A673 (cell line): ENCODE data around the gene RNF220. TPM values are rescaled to one million over a fixed set of nuclear protein-coding genes. Genes with fewer than 3 reads are reported as not detected.

ENCODE experiments used
- BruUV-seq: library from RNA; stranded (reverse); fragments of 400-500 nt; replicated peaks from 2 replicates; lab custom pipeline; 2021; lab: Mats Ljungman, UMichigan
- CTCF ChIA-PET: fragments of 300-600 bp; sonication (Branson Sonifier 250); formaldehyde crosslinking; loops from one replicate; lab custom pipeline; 2022; ENCODE audit warnings: antibody characterized with exemption; lab: Charles Lee
- POLR2A ChIA-PET: fragments of 300-600 bp; sonication (Branson Sonifier 250); formaldehyde crosslinking; loops from one replicate; lab custom pipeline; 2022; ENCODE audit warnings: antibody characterized with exemption; ENCODE audit not compliant: low non-redundant PET; lab: Charles Lee
- DNase-seq: peaks from one replicate; pipeline ENCODE4 v3.0.0-alpha.2; 2015; ENCODE audit warnings: low spot score
- H3K27ac ChIP-seq: fragments of 200-600 bp; sonication (generic); 2 replicates; pipeline ENCODE4 v1.5.1; 2016; ENCODE audit warnings: mixed run types, low read depth, mild to moderate bottlenecking, mixed read lengths, antibody characterized with exemption, low read length; ENCODE audit not compliant: poor library complexity, severe bottlenecking
- H3K27me3 ChIP-seq: fragments of 200-600 bp; sonication (generic); replicated peaks from 2 replicates; pipeline ENCODE4 v1.6.1; 2017; ENCODE audit warnings: mixed run types, low read depth, mild to moderate bottlenecking, mixed read lengths, antibody characterized with exemption, low read length; ENCODE audit not compliant: insufficient read depth, poor library complexity
- H3K36me3 ChIP-seq: fragments of 200-600 bp; sonication (generic); 2 replicates; pipeline ENCODE4 v1.6.1; 2016; ENCODE audit warnings: mixed run types, mild to moderate bottlenecking, mixed read lengths, antibody characterized with exemption, low read length; ENCODE audit not compliant: insufficient read depth, poor library complexity, severe bottlenecking
- H3K4me1 ChIP-seq: fragments of 200-600 bp; sonication (generic); 2 replicates; pipeline ENCODE4 v1.6.1; 2017; ENCODE audit warnings: mixed run types, mild to moderate bottlenecking, mixed read lengths, antibody characterized with exemption, low read length; ENCODE audit not compliant: insufficient read depth, poor library complexity, severe bottlenecking
- H3K4me3 ChIP-seq: fragments of 200-600 bp; sonication (generic); 2 replicates; pipeline ENCODE4 v1.5.1; 2016; ENCODE audit warnings: low read depth, mixed run types, mild to moderate bottlenecking, mixed read lengths, low read length; ENCODE audit not compliant: poor library complexity, severe bottlenecking
- H3K9me3 ChIP-seq: fragments of 200-600 bp; sonication (generic); 2 replicates; pipeline ENCODE4 v1.6.1; 2016; ENCODE audit warnings: mixed run types, low read depth, mild to moderate bottlenecking, mixed read lengths, antibody characterized with exemption, low read length; ENCODE audit not compliant: poor library complexity, severe bottlenecking
- EZH2 ChIP-seq: fragments of 200-600 bp; sonication (generic); IDR thresholded peaks from 2 replicates; pipeline ENCODE4 v1.6.1; 2017; ENCODE audit warnings: borderline replicate concordance, low read depth, mild to moderate bottlenecking, mixed read lengths, antibody characterized with exemption, low read length; ENCODE audit not compliant: poor library complexity, severe bottlenecking
- intact Hi-C: fragments of 100-400 bp; cut with micrococcal nuclease; formaldehyde crosslinking; loops from one replicate; pipeline ENCODE4 v1.10.0; 2022; ENCODE audit not compliant: unreplicated experiment
- total RNA-seq: library from RNA; stranded (reverse); gene quantifications from 2 replicates; pipeline ENCODE4 v1.2.3, GENCODE V29; 2021
- TF ChIP-seq, protein P1 (sequence below): fragments of 300-800, 200-600 bp; sonication (generic); conservative IDR thresholded peaks from 2 replicates; pipeline ENCODE4 v1.5.1; 2017; ENCODE audit warnings: low read depth, mild to moderate bottlenecking, antibody characterized with exemption, low read length, moderate library complexity, mixed read lengths

RNF220 gene
- total RNA-seq, 1 experiment from 2014 or later: 80.6 TPM

- CTCF ChIA-PET: no interaction called here
- H3K4me1 ChIP-seq: no peaks in the 10 kb centered on the region
- H3K9me3 ChIP-seq: no peaks in the 10 kb centered on the region
- H3K27ac ChIP-seq: no peak overlapping the region
- no peak for TF ChIP-seq EZH2
- TF ChIP-seq, protein P1, sequence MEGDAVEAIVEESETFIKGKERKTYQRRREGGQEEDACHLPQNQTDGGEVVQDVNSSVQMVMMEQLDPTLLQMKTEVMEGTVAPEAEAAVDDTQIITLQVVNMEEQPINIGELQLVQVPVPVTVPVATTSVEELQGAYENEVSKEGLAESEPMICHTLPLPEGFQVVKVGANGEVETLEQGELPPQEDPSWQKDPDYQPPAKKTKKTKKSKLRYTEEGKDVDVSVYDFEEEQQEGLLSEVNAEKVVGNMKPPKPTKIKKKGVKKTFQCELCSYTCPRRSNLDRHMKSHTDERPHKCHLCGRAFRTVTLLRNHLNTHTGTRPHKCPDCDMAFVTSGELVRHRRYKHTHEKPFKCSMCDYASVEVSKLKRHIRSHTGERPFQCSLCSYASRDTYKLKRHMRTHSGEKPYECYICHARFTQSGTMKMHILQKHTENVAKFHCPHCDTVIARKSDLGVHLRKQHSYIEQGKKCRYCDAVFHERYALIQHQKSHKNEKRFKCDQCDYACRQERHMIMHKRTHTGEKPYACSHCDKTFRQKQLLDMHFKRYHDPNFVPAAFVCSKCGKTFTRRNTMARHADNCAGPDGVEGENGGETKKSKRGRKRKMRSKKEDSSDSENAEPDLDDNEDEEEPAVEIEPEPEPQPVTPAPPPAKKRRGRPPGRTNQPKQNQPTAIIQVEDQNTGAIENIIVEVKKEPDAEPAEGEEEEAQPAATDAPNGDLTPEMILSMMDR: no peak
- intact Hi-C loops: no loop called here
- POLR2A ChIA-PET: no interaction called here
- H3K27me3 ChIP-seq: no peaks in the 10 kb centered on the region
- BruUV-seq: no TSS peak
- DNase-seq: no peak
- no peaks in the 10 kb centered on the region for H3K36me3 ChIP-seq
- H3K4me3 ChIP-seq: no peak overlapping the region
These were observed 98.6 kb downstream of the RNF220 start for GRCh38 chr1:44503625-44504024.

DNA sequence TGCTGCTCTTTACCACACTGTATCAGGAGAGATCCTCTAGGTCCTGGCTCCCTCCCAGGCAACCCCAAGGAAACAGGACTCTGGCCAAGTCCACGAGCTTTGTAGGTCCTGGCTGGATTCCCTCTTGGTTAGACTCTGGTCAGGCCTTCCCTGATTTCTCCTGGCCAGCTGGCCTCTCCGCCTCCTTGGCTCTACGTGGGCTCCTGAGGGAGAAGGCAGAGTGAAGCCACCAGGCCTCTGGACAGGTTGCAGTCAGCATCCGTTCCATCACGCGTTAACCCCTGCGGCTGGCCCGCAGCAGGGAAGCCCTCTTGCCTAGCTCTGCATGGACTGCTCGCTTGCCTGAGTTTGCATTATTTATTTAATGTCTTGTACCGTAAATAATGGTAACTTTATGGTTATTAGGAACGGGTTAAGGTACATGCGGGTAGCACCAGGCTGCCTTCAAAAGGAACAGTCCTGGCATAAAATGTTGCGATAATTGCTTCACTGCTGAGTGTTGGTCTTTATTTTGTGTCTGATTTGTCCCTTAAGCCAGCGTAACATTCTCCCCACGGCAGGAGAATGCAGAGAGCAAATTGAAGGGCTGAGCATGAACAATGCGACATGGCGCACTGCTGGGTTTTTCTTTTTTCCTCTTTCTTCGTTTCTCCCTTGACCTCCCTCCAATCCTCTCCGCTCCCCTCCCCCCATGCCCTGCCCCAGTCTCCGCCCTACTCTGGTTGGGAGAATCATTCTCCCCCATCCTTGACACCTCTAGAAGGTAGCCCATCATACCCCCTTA, 100.3 kb downstream of the RNF220 start:
- CTCF ChIA-PET: no interaction called here
- POLR2A ChIA-PET: no interaction called here
- TF ChIP-seq, protein P1: no peak
- no peak for TF ChIP-seq EZH2
- no TSS peak for BruUV-seq
- intact Hi-C loops: no loop called here
- Histone ChIP-seq H3K9me3 (no peaks in the 10 kb centered on the region), H3K27ac (no peak overlapping the region), H3K4me3 (no peak overlapping the region), H3K27me3 (no peaks in the 10 kb centered on the region), H3K4me1 (no peaks in the 10 kb centered on the region), H3K36me3 (no peaks in the 10 kb centered on the region)
- no peak for DNase-seq

GRCh38 chr1:44507490-44508396, 102.7 kb downstream of the RNF220 start:
- Histone ChIP-seq H3K4me1 (no peaks in the 10 kb centered on the region), H3K4me3 (no peak overlapping the region), H3K27ac (no peak overlapping the region), H3K27me3 (no peaks in the 10 kb centered on the region), H3K36me3 (no peaks in the 10 kb centered on the region), H3K9me3 (no peaks in the 10 kb centered on the region)
- BruUV-seq: no TSS peak
- intact Hi-C loops: no loop called here
- TF ChIP-seq, protein P1: no peak
- no peak for TF ChIP-seq EZH2
- ChIA-PET CTCF (no interaction called here), POLR2A (no interaction called here)
- no peak for DNase-seq
